Brain microvascular endothelial cell (primary cell): ENCODE results near the gene C10orf90.

ENCODE experiments used
- DNase-seq: peaks from one replicate; pipeline ENCODE4 v3.0.0-alpha.2; 2020
- H3K27ac ChIP-seq: fragments of 250-450 bp; sonication (Bioruptor Pico); 2 replicates; pipeline ENCODE4 v1.5.1; 2020; ENCODE audit warnings: mild to moderate bottlenecking, moderate library complexity
- H3K27me3 ChIP-seq: fragments of 250-450 bp; sonication (Bioruptor Pico); replicated peaks from 2 replicates; pipeline ENCODE4 v1.5.1; 2020; ENCODE audit warnings: mild to moderate bottlenecking
- H3K36me3 ChIP-seq: fragments of 250-450 bp; sonication (Bioruptor Pico); replicated peaks from 2 replicates; pipeline ENCODE4 v1.5.1; 2020; ENCODE audit warnings: mild to moderate bottlenecking
- H3K4me3 ChIP-seq: 2 replicates; pipeline ENCODE4 v1.5.1; 2011; ENCODE audit warnings: low read depth, mild to moderate bottlenecking, control low read depth, low read length, moderate library complexity
- CTCF ChIP-seq: IDR thresholded peaks from 2 replicates; pipeline ENCODE4 v1.5.1; 2011; ENCODE audit warnings: low read depth, mild to moderate bottlenecking, moderate library complexity, low read length, control low read depth, inconsistent platforms; ENCODE audit errors: missing control alignments
- in situ Hi-C: cut with HindIII; loops from 2 replicates; pipeline ENCODE4 v1.10.0; 2017; ENCODE audit warnings: low sequenced_read_pairs, low pct_ligation_motif_present

Gene C10orf90

GRCh38 chr10:126409821-126410220, 260.7 kb downstream of the C10orf90 start:
- TF ChIP-seq CTCF: no peak
- Histone ChIP-seq H3K27ac (no peak overlapping the region), H3K4me3 (no peak overlapping the region), H3K27me3 (no peaks in the 10 kb centered on the region), H3K36me3 (no peaks in the 10 kb centered on the region)
- no peak for DNase-seq
- in situ Hi-C loops: no loop called here

- no peak for DNase-seq
- no peak overlapping the region for H3K4me3 ChIP-seq
- in situ Hi-C loops: no loop called here
- H3K27me3 ChIP-seq: no peaks in the 10 kb centered on the region
- no peak for TF ChIP-seq CTCF
- no peak overlapping the region for H3K27ac ChIP-seq
- H3K36me3 ChIP-seq: no peaks in the 10 kb centered on the region
Observed at GRCh38 chr10:126408953-126409641, 261.4 kb downstream of the C10orf90 start.

- H3K27ac ChIP-seq: no peak overlapping the region
- no peak for TF ChIP-seq CTCF
- no peaks in the 10 kb centered on the region for H3K27me3 ChIP-seq
- in situ Hi-C loops: no loop called here
- DNase-seq: no peak
- H3K36me3 ChIP-seq: no peaks in the 10 kb centered on the region
- H3K4me3 ChIP-seq: no peak overlapping the region
Observed at GRCh38 chr10:126407831-126408230, 262.7 kb downstream of the C10orf90 start.

- H3K27ac ChIP-seq: no peak overlapping the region
- H3K27me3 ChIP-seq: no peaks in the 10 kb centered on the region
- DNase-seq: no peak
- no peak for TF ChIP-seq CTCF
- H3K36me3 ChIP-seq: no peaks in the 10 kb centered on the region
- in situ Hi-C loops: no loop called here
- H3K4me3 ChIP-seq: no peak overlapping the region
Observed at GRCh38 chr10:126405239-126405775, 265.2 kb downstream of the C10orf90 start.

- H3K27ac ChIP-seq: no peak overlapping the region
- in situ Hi-C loops: no loop called here
- DNase-seq: no peak
- no peak overlapping the region for H3K4me3 ChIP-seq
- H3K36me3 ChIP-seq: no peaks in the 10 kb centered on the region
- TF ChIP-seq CTCF: no peak
- H3K27me3 ChIP-seq: no peaks in the 10 kb centered on the region
Observed at GRCh38 chr10:126402721-126403695, 267.5 kb downstream of the C10orf90 start.
